H9 (cell line): ENCODE results near the gene RELB. TPM values are rescaled to one million over a fixed set of nuclear protein-coding genes. Genes with fewer than 3 reads are reported as not detected.
A peak's percentile ranks its signal among the peaks of the same experiment; 100 is the strongest.

Experiments used
- DNase-seq: peaks from one replicate; pipeline ENCODE4 v3.0.0-alpha.2; 2017
- H2AFZ ChIP-seq: one replicate; pipeline ENCODE4 v1.6.1; 2013; ENCODE audit warnings: mild to moderate bottlenecking, low read length, control low read depth, moderate library complexity
- H2AK5ac ChIP-seq: 2 replicates; pipeline ENCODE4 v1.6.1; 2013; ENCODE audit warnings: low read length, control low read depth, mixed read lengths; ENCODE audit not compliant: insufficient read length
- H2BK120ac ChIP-seq: one replicate; pipeline ENCODE4 v1.6.1; 2013; ENCODE audit warnings: low read depth, mild to moderate bottlenecking, low read length, control low read depth, inconsistent platforms; ENCODE audit not compliant: poor library complexity, severe bottlenecking
- H2BK12ac ChIP-seq: 2 replicates; pipeline ENCODE4 v1.6.1; 2013; ENCODE audit warnings: low read length, control low read depth, mixed read lengths, low read depth; ENCODE audit not compliant: insufficient read length
- H2BK15ac ChIP-seq: 2 replicates; pipeline ENCODE4 v1.6.1; 2013; ENCODE audit warnings: low read depth, low read length, control low read depth
- H2BK20ac ChIP-seq: one replicate; pipeline ENCODE4 v1.6.1; 2013; ENCODE audit warnings: low read depth, mild to moderate bottlenecking, low read length, control low read depth, inconsistent platforms; ENCODE audit not compliant: poor library complexity, severe bottlenecking
- H2BK5ac ChIP-seq: 2 replicates; pipeline ENCODE4 v1.6.1; 2013; ENCODE audit warnings: low read length, control low read depth, mixed read lengths; ENCODE audit not compliant: insufficient read length
- H3K14ac ChIP-seq: 2 replicates; pipeline ENCODE4 v1.6.1; 2013; ENCODE audit warnings: low read length, control low read depth; ENCODE audit not compliant: insufficient read depth
- H3K18ac ChIP-seq: 2 replicates; pipeline ENCODE4 v1.6.1; 2013; ENCODE audit warnings: low read depth, mild to moderate bottlenecking, mixed read lengths, low read length, control low read depth; ENCODE audit not compliant: insufficient read length
- H3K23ac ChIP-seq: 2 replicates; pipeline ENCODE4 v1.6.1; 2013; ENCODE audit warnings: low read length, control low read depth, mixed read lengths, low read depth; ENCODE audit not compliant: insufficient read length
- H3K23me2 ChIP-seq: 2 replicates; pipeline ENCODE4 v1.6.1; 2013; ENCODE audit warnings: low read depth, mild to moderate bottlenecking, mixed read lengths, low read length, control low read depth; ENCODE audit not compliant: insufficient read length, poor library complexity, severe bottlenecking
- H3K27ac ChIP-seq: 2 replicates; pipeline ENCODE4 v1.5.1; 2013; ENCODE audit warnings: low read length, control low read depth, mixed read lengths, low read depth; ENCODE audit not compliant: insufficient read length
- H3K27me3 ChIP-seq: 2 replicates; pipeline ENCODE4 v1.6.1; 2013; ENCODE audit warnings: low read length, control low read depth, inconsistent platforms; ENCODE audit not compliant: insufficient read depth
- H3K4ac ChIP-seq: 2 replicates; pipeline ENCODE4 v1.6.1; 2013; ENCODE audit warnings: low read depth, mild to moderate bottlenecking, control low read depth, inconsistent platforms, low read length, moderate library complexity
- H3K4me1 ChIP-seq: 2 replicates; pipeline ENCODE4 v1.6.1; 2013; ENCODE audit warnings: low read length, control low read depth, inconsistent platforms; ENCODE audit not compliant: insufficient read depth
- H3K4me2 ChIP-seq: 2 replicates; pipeline ENCODE4 v1.6.1; 2013; ENCODE audit warnings: low read length, control low read depth, mixed read lengths; ENCODE audit not compliant: insufficient read length, insufficient read depth
- H3K56ac ChIP-seq: 2 replicates; pipeline ENCODE4 v1.6.1; 2013; ENCODE audit warnings: low read depth, mild to moderate bottlenecking, mixed read lengths, low read length, control low read depth; ENCODE audit not compliant: insufficient read length
- H3K79me1 ChIP-seq: 2 replicates; pipeline ENCODE4 v1.6.1; 2013; ENCODE audit warnings: low read depth, mild to moderate bottlenecking, moderate library complexity, low read length, control low read depth, inconsistent platforms; ENCODE audit not compliant: insufficient read depth, poor library complexity, severe bottlenecking
- H3K79me2 ChIP-seq: 2 replicates; pipeline ENCODE4 v1.6.1; 2013; ENCODE audit warnings: low read length, control low read depth, inconsistent platforms; ENCODE audit not compliant: insufficient read depth
- H3K9ac ChIP-seq: 2 replicates; pipeline ENCODE4 v1.6.1; 2013; ENCODE audit warnings: low read length, control low read depth, mixed read lengths; ENCODE audit not compliant: insufficient read length; ENCODE audit errors: extremely low read depth
- H3K9me3 ChIP-seq: one replicate; pipeline ENCODE4 v1.6.1; 2013; ENCODE audit warnings: low read depth, low read length, inconsistent platforms; ENCODE audit not compliant: control insufficient read depth
- H3T11ph ChIP-seq: one replicate; pipeline ENCODE4 v1.6.1; 2013; ENCODE audit warnings: mild to moderate bottlenecking, low read length, control low read depth, inconsistent platforms
- H4K20me1 ChIP-seq: one replicate; pipeline ENCODE4 v1.6.1; 2013; ENCODE audit not compliant: control insufficient read depth, insufficient read length, insufficient read depth
- H4K5ac ChIP-seq: 2 replicates; pipeline ENCODE4 v1.6.1; 2013; ENCODE audit warnings: low read depth, mild to moderate bottlenecking, mixed read lengths, low read length, control low read depth; ENCODE audit not compliant: insufficient read length
- H4K8ac ChIP-seq: replicated peaks from 2 replicates; pipeline ENCODE4 v1.6.1; 2013; ENCODE audit warnings: low read length, control low read depth, mixed read lengths, low read depth; ENCODE audit not compliant: insufficient read length
- H4K91ac ChIP-seq: 2 replicates; pipeline ENCODE4 v1.6.1; 2013; ENCODE audit warnings: low read depth, mild to moderate bottlenecking, moderate library complexity, mixed read lengths, low read length, control low read depth; ENCODE audit not compliant: insufficient read length
- H3K27ac Mint-ChIP-seq, 3 experiments: 2 replicates in 2 of 3; 3 replicates in 1 of 3; pipeline ENCODE4 v1.8.0; 2020 to 2021; ENCODE audit warnings: mixed read lengths in 3 of 3, mild to moderate bottlenecking in 1 of 3, moderate library complexity in 1 of 3
- H3K27me3 Mint-ChIP-seq: 2 replicates; pipeline ENCODE4 v1.8.0; 2021; ENCODE audit warnings: low read depth, mild to moderate bottlenecking, moderate library complexity, mixed read lengths
- H3K36me3 Mint-ChIP-seq, 3 experiments: 2 replicates in 2 of 3; 3 replicates in 1 of 3; pipeline ENCODE4 v1.8.0; 2020 to 2021; ENCODE audit warnings: low read depth in 3 of 3, mixed read lengths in 3 of 3; ENCODE audit not compliant: insufficient read depth in 1 of 3
- H3K4me1 Mint-ChIP-seq, 2 experiments: 2 replicates each; pipeline ENCODE4 v1.8.0; 2020; ENCODE audit warnings: mixed read lengths in 2 of 2
- H3K4me3 Mint-ChIP-seq, 2 experiments: 2 replicates in 1 of 2; 3 replicates in 1 of 2; pipeline ENCODE4 v1.8.0; 2020 to 2021; ENCODE audit warnings: mild to moderate bottlenecking in 2 of 2, mixed read lengths in 2 of 2, moderate library complexity in 1 of 2
- H3K9me3 Mint-ChIP-seq, 2 experiments: 2 replicates in 1 of 2; 3 replicates in 1 of 2; pipeline ENCODE4 v1.8.0; 2020; ENCODE audit warnings: mild to moderate bottlenecking in 2 of 2, mixed read lengths in 2 of 2, moderate library complexity in 1 of 2
- WGBS: extraction: QIAGEN DNeasy Blood & Tissue Kit; methylation state at CpG from one replicate; pipeline ENCODE4 v1.1.7; 2013; ENCODE audit warnings: missing lambda C conversion rate, low lambda C conversion rate, mixed read lengths; ENCODE audit not compliant: insufficient read length; ENCODE audit errors: extremely low coverage; 5-methylcytosine and 5-hydroxymethylcytosine counted together
- total RNA-seq: library from RNA; stranded (reverse); gene quantifications from 2 replicates; pipeline ENCODE4 v1.2.1, GENCODE V29; 2021
- TF ChIP-seq, protein P1 (sequence below): fragments of 200-600 bp; sonication (generic); conservative IDR thresholded peaks from 3 replicates; pipeline ENCODE4 v1.8.0; 2021; ENCODE audit warnings: antibody characterized with exemption, mild to moderate bottlenecking

Gene RELB
- total RNA-seq, 1 experiment from 2014 or later: 13.7 TPM

DNA sequence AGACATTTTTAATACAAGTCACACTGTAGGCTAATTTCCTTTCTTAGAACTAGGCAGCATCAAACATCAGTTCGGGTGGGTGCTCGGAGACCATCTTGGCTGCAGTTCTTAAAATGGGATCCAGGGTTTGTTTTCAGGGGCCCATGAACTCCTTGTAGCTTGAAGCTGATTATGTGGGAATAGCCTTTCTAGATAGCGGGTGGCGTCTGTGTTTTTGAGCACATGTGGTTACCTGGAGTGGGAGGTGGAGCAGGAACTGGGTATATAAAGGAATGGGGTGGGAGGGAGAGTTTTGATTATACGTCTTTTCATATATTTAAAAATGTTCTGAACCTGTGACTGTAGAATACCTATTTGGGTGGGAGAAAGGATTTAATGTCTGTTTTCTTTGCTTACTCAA, 33.1 kb upstream of the RELB start:
- no peak overlapping the region for H4K5ac ChIP-seq
- no peak overlapping the region for H4K91ac ChIP-seq
- H3K79me1 ChIP-seq: no peaks in the 10 kb centered on the region
- no peak overlapping the region for H3K14ac ChIP-seq
- Mint-ChIP-seq H3K9me3 (no peaks in the 10 kb centered on the region), H3K4me3 (no peak overlapping the region), H3K4me1 (no peaks in the 10 kb centered on the region), H3K27ac (0 out of 7 replicates have a peak overlapping the region, but pooled peaks of 1 of the 3 experiments have one; percentile 93), H3K27me3 (no peaks in the 10 kb centered on the region), H3K36me3 (peaks cover 9 to 38% (median 29%) of the 10 kb centered on the region in 3 experiments; a peak in 6 of 7 replicates)
- no peak overlapping the region for H3K4me2 ChIP-seq
- no peak overlapping the region for H2BK5ac ChIP-seq
- H4K8ac ChIP-seq: no peak overlapping the region
- no peak overlapping the region for H2BK15ac ChIP-seq
- no peak overlapping the region for H2BK120ac ChIP-seq
- H3T11ph ChIP-seq: no peak overlapping the region
- H4K20me1 ChIP-seq: no peaks in the 10 kb centered on the region
- H3K23me2 ChIP-seq: no peaks in the 10 kb centered on the region
- no peak overlapping the region for H3K4ac ChIP-seq
- no peak overlapping the region for H2BK12ac ChIP-seq
- H3K27me3 ChIP-seq: no peaks in the 10 kb centered on the region
- H2AK5ac ChIP-seq: no peak overlapping the region
- H2BK20ac ChIP-seq: no peak overlapping the region
- H3K79me2 ChIP-seq: no peaks in the 10 kb centered on the region
- H3K23ac ChIP-seq: no peak overlapping the region
- DNase-seq: no peak
- H3K27ac ChIP-seq: no peak overlapping the region
- TF ChIP-seq, protein P1, sequence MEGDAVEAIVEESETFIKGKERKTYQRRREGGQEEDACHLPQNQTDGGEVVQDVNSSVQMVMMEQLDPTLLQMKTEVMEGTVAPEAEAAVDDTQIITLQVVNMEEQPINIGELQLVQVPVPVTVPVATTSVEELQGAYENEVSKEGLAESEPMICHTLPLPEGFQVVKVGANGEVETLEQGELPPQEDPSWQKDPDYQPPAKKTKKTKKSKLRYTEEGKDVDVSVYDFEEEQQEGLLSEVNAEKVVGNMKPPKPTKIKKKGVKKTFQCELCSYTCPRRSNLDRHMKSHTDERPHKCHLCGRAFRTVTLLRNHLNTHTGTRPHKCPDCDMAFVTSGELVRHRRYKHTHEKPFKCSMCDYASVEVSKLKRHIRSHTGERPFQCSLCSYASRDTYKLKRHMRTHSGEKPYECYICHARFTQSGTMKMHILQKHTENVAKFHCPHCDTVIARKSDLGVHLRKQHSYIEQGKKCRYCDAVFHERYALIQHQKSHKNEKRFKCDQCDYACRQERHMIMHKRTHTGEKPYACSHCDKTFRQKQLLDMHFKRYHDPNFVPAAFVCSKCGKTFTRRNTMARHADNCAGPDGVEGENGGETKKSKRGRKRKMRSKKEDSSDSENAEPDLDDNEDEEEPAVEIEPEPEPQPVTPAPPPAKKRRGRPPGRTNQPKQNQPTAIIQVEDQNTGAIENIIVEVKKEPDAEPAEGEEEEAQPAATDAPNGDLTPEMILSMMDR: no peak
- no peak overlapping the region for H3K9ac ChIP-seq
- no peaks in the 10 kb centered on the region for H3K4me1 ChIP-seq
- H2AFZ ChIP-seq: no peak overlapping the region
- H3K9me3 ChIP-seq: no peaks in the 10 kb centered on the region
- no peak overlapping the region for H3K56ac ChIP-seq
- H3K18ac ChIP-seq: no peak overlapping the region
- WGBS: 100% methylated on average over 1 of the region's 5 CpGs
